ENCODE results near the gene FOXE3. TPM values are rescaled to one million over a fixed set of nuclear protein-coding genes. Genes with fewer than 3 reads are reported as not detected.
A peak's percentile ranks its signal among the peaks of the same experiment; 100 is the strongest.

FOXE3 gene
- total RNA-seq, 1 experiment from 2014 or later: 0.28 TPM

GRCh38 chr1:47389731-47390130 lies 26.4 kb upstream of the FOXE3 start:
- Histone ChIP-seq H3K27me3 (ENCODE audit: insufficient read depth, low read depth) (no peaks in the 10 kb centered on the region), H3K79me2 (ENCODE audit: low read depth) (no peaks in the 10 kb centered on the region), H3K4me2 (no peak overlapping the region), H3K9me2 (ENCODE audit: insufficient read depth) (no peaks in the 10 kb centered on the region; the same call in 1 of the 2 replicates), H3K4me1 (replicated peaks; ENCODE audit: insufficient read depth) (peaks cover 9% of the 10 kb centered on the region; the same call in 1 of the 2 replicates), H3K9me3 (ENCODE audit: insufficient read depth, low read depth) (no peaks in the 10 kb centered on the region), H4K20me1 (ENCODE audit: insufficient read depth) (no peaks in the 10 kb centered on the region), H3K27ac (no peak overlapping the region), H3F3A (ENCODE audit: insufficient read depth, low read depth) (no peaks in the 10 kb centered on the region), H2AFZ (no peak overlapping the region), H3K4me3 (no peak overlapping the region), H3K36me3 (ENCODE audit: low read depth) (no peaks in the 10 kb centered on the region)
- ChIA-PET POLR2A (ENCODE audit: unreplicated experiment) (no interaction called here), CTCF (interaction anchor here (0.6 to 1.8 kb wide), 3 partner anchors 34 to 337 kb away, joined by 3 to 18 read pairs (median 4); no protein-coding TSS in a partner anchor)
- no peak for DNase-seq
- TF ChIP-seq EZH2 (IDR thresholded peaks at IDR 0.05; ENCODE audit: low read depth): no peak
- TF ChIP-seq CTCF (conservative IDR thresholded peaks at IDR 0.05): no peak
- BruUV-seq (replicated peaks): no TSS peak
- intact Hi-C loops (cut with micrococcal nuclease; ENCODE audit: unreplicated experiment): loop anchor here (1.0 kb wide), 1 partner anchor 210 kb away; no protein-coding TSS in a partner anchor

GRCh38 chr1:47390843-47391242 lies 25.2 kb upstream of the FOXE3 start:
- ChIA-PET POLR2A (ENCODE audit: unreplicated experiment) (no interaction called here), CTCF (no interaction called here)
- Histone ChIP-seq H3K79me2 (ENCODE audit: low read depth) (no peaks in the 10 kb centered on the region), H3K36me3 (ENCODE audit: low read depth) (no peaks in the 10 kb centered on the region), H3K4me1 (replicated peaks; ENCODE audit: insufficient read depth) (peaks cover 9% of the 10 kb centered on the region; the same call in 1 of the 2 replicates), H3K27me3 (ENCODE audit: insufficient read depth, low read depth) (no peaks in the 10 kb centered on the region), H3K9me3 (ENCODE audit: insufficient read depth, low read depth) (no peaks in the 10 kb centered on the region), H3K27ac (no peak overlapping the region), H3F3A (ENCODE audit: insufficient read depth, low read depth) (no peaks in the 10 kb centered on the region), H2AFZ (no peak overlapping the region), H4K20me1 (ENCODE audit: insufficient read depth) (no peaks in the 10 kb centered on the region), H3K4me2 (no peak overlapping the region), H3K9me2 (ENCODE audit: insufficient read depth) (no peaks in the 10 kb centered on the region; the same call in 1 of the 2 replicates), H3K4me3 (no peak overlapping the region)
- BruUV-seq (replicated peaks): no TSS peak
- intact Hi-C loops (cut with micrococcal nuclease; ENCODE audit: unreplicated experiment): no loop called here
- DNase-seq: no peak
- TF ChIP-seq EZH2 (IDR thresholded peaks at IDR 0.05; ENCODE audit: low read depth): no peak
- TF ChIP-seq CTCF (conservative IDR thresholded peaks at IDR 0.05): no peak

GRCh38 chr1:47393141-47393540 lies 22.9 kb upstream of the FOXE3 start:
- Histone ChIP-seq H3K4me3 (no peak overlapping the region), H4K20me1 (ENCODE audit: insufficient read depth) (no peaks in the 10 kb centered on the region), H3K4me2 (peak overlapping the region; percentile 20; the same call in 1 of the 2 replicates), H3K36me3 (ENCODE audit: low read depth) (no peaks in the 10 kb centered on the region), H3K9me3 (ENCODE audit: insufficient read depth, low read depth) (no peaks in the 10 kb centered on the region), H2AFZ (no peak overlapping the region), H3F3A (ENCODE audit: insufficient read depth, low read depth) (no peaks in the 10 kb centered on the region), H3K9me2 (ENCODE audit: insufficient read depth) (no peaks in the 10 kb centered on the region), H3K27ac (no peak overlapping the region), H3K79me2 (ENCODE audit: low read depth) (no peaks in the 10 kb centered on the region), H3K27me3 (ENCODE audit: insufficient read depth, low read depth) (no peaks in the 10 kb centered on the region), H3K4me1 (replicated peaks; ENCODE audit: insufficient read depth) (peaks cover 9% of the 10 kb centered on the region; the same call in 1 of the 2 replicates)
- CTCF ChIA-PET: no interaction called here
- POLR2A ChIA-PET (ENCODE audit: unreplicated experiment): no interaction called here
- intact Hi-C loops (cut with micrococcal nuclease; ENCODE audit: unreplicated experiment): no loop called here
- no peak for TF ChIP-seq EZH2 (IDR thresholded peaks at IDR 0.05; ENCODE audit: low read depth)
- TF ChIP-seq CTCF (conservative IDR thresholded peaks at IDR 0.05): no peak
- DNase-seq: peak in 1 of 2 experiments; percentile 56
- no TSS peak for BruUV-seq (replicated peaks)

Data from PC-9 (cell line).